Prostate gland (tissue), 2 donors: ENCODE measurements around the gene CD1B.

Experiments
- POLR2A ChIP-seq: fragments of 450-650 bp; IDR thresholded peaks from one replicate; pipeline ENCODE4 v1.6.1; 2016; ENCODE audit warnings: antibody characterized with exemption, mild to moderate bottlenecking
- TF ChIP-seq, protein P1 (sequence below), 4 experiments: fragments of 200-600 bp in 2 of 4; fragments of 450-650 bp in 2 of 4; sonication (generic) in 2 of 4; IDR thresholded peaks; 1 replicate in 3 of 4; 2 replicates in 1 of 4; pipeline ENCODE4 v1.5.1; 2016 to 2019; ENCODE audit warnings: antibody characterized with exemption in 4 of 4, mild to moderate bottlenecking in 2 of 4, moderate library complexity in 2 of 4

DNA sequence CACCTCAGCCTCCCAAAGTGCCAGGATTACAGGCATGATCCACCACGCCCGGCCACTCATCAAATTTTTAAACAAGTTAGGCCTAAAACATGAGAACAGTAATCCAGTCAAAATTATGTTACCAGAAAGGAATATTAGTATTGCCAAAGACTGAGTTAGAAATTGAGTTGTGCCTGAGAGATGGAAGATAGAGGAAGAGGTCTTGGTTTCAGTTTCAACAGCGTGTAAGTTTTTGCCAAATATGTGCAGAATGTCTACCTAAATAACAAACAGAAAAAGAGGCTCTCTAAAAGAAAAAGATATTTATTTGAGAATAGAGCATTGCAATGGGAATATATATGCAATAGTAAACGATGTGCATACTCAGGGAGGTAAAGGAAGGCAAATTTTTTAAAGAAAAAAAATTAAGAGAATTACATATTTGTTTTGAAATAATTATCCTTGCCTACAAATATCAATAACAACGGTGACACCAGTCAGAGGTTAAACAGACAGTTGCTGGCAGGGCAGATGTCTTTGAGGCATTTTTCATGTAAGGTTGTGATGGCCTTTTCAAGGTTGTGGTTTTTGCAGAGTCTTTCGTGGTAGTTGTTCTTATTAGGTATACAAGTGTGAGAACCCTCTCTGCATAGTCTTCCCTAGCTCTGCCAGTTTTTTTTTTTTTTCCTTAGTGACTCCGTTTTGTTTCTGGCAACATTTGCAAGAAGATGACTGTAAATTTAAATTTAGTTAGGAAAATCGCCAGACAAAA is 2.2 kb upstream of the CD1B start:
- no peak for TF ChIP-seq POLR2A
- TF ChIP-seq, protein P1, sequence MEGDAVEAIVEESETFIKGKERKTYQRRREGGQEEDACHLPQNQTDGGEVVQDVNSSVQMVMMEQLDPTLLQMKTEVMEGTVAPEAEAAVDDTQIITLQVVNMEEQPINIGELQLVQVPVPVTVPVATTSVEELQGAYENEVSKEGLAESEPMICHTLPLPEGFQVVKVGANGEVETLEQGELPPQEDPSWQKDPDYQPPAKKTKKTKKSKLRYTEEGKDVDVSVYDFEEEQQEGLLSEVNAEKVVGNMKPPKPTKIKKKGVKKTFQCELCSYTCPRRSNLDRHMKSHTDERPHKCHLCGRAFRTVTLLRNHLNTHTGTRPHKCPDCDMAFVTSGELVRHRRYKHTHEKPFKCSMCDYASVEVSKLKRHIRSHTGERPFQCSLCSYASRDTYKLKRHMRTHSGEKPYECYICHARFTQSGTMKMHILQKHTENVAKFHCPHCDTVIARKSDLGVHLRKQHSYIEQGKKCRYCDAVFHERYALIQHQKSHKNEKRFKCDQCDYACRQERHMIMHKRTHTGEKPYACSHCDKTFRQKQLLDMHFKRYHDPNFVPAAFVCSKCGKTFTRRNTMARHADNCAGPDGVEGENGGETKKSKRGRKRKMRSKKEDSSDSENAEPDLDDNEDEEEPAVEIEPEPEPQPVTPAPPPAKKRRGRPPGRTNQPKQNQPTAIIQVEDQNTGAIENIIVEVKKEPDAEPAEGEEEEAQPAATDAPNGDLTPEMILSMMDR (IDR thresholded peaks at IDR 0.05) = no peak
